SK-N-MC (cell line): Measurements from ENCODE around the gene ALX4.
A peak's percentile ranks its signal among the peaks of the same experiment; 100 is the strongest.

Source experiments
- DNase-seq: peaks from one replicate; pipeline ENCODE4 v3.0.0-alpha.2; 2011; ENCODE audit warnings: low read depth, low spot score
- H3K27ac ChIP-seq: fragments of 200-600 bp; sonication (generic); 2 replicates; pipeline ENCODE4 v1.5.1; 2016; ENCODE audit warnings: mixed run types
- H3K36me3 ChIP-seq: fragments of 200-600 bp; sonication (generic); 2 replicates; pipeline ENCODE4 v1.6.1; 2017; ENCODE audit warnings: antibody characterized with exemption, low read length, mixed read lengths; ENCODE audit not compliant: insufficient read depth
- H3K4me3 ChIP-seq: fragments of 200-600 bp; sonication (generic); 2 replicates; pipeline ENCODE4 v1.5.1; 2016
- H3K9ac ChIP-seq: fragments of 200-600 bp; sonication (generic); 2 replicates; pipeline ENCODE4 v1.8.0; 2017; ENCODE audit warnings: mixed run types, mixed read lengths; ENCODE audit not compliant: insufficient read length
- H3K9me3 ChIP-seq: fragments of 200-600 bp; sonication (generic); 2 replicates; pipeline ENCODE4 v1.6.1; 2017; ENCODE audit warnings: low read depth, mild to moderate bottlenecking, antibody characterized with exemption, low read length, moderate library complexity, mixed read lengths
- EZH2 ChIP-seq: fragments of 200-600 bp; sonication (generic); IDR thresholded peaks from one replicate; pipeline ENCODE4 v1.6.1; 2017; ENCODE audit warnings: antibody characterized with exemption
- FOXP2 ChIP-seq: optimal IDR thresholded peaks from 2 replicates; pipeline ENCODE3; 2011; ENCODE audit warnings: mild to moderate bottlenecking, moderate library complexity; ENCODE audit not compliant: insufficient read depth; ENCODE audit errors: extremely low read length, control extremely low read depth
- POLR2AphosphoS5 ChIP-seq: IDR thresholded peaks from 2 replicates; pipeline ENCODE4 v1.6.1; 2012; ENCODE audit warnings: mild to moderate bottlenecking, low read depth, low read length, borderline replicate concordance

Gene ALX4

DNA sequence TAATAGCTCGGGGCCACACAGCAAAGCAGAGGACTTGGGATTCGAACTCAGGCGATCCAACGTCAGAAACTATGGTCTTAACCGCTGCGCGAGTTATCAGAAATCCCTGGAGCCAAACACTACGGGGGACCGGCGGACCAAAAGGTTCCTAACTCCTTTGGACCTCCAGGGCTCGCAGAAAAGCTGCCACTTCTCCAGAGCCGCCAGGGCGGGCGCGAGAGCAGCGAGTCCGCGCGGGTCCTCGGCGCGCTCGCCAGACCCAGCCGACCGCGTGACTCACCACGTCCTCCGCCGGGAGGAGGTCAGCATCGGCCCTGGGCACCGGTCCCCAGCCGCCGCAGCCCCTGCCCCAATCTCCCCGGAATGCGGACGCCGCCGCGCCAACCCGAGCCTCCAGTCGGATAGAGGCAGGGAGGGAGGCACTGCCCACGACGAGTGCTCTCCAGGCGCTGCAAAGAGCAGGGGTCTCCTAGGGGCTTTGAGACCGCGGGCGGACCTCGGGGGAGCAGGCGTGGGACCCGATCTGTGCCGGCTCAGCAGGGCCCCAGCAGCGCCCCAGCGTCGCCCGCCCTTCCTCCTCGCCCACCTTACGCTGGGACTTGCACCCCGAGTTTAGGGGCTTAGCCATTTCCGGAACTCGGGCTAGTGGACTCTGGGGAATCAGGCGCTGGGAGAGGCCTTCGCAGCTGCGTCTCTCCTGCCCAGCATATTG is 6.2 kb upstream of the ALX4 start:
- Histone ChIP-seq H3K9ac (no peak overlapping the region), H3K4me3 (no peak overlapping the region), H3K9me3 (no peaks in the 10 kb centered on the region), H3K36me3 (no peaks in the 10 kb centered on the region), H3K27ac (no peak overlapping the region)
- TF ChIP-seq FOXP2 (no peak), POLR2AphosphoS5 (no peak), EZH2 (no peak)
- no peak for DNase-seq

DNA sequence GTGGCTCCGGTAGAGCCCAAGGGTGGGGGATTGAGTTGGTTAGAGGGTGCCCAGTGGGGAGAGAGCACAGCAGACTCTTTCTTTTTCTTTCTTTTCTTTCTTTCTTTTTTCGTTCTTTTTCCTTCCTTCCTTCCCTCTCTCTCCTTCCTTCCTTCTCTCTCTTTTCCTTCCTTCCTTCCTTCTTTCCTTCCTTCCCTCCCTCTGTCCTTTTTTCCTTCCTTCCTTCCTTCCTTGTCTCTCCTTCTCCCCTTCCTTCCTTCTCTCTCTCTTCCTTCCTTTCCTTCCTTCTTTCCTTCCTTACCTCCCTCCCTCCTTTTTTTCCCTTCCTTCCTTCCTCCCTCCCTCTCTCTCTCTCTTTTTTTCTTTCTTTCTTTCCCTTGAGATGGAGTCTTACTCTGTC is 4.8 kb upstream of the ALX4 start:
- Histone ChIP-seq H3K27ac (no peak overlapping the region), H3K4me3 (no peak overlapping the region), H3K9ac (no peak overlapping the region), H3K9me3 (no peaks in the 10 kb centered on the region), H3K36me3 (no peaks in the 10 kb centered on the region)
- DNase-seq, result no peak
- TF ChIP-seq POLR2AphosphoS5, result no peak
- TF ChIP-seq FOXP2, result no peak
- TF ChIP-seq EZH2, result no peak

DNA sequence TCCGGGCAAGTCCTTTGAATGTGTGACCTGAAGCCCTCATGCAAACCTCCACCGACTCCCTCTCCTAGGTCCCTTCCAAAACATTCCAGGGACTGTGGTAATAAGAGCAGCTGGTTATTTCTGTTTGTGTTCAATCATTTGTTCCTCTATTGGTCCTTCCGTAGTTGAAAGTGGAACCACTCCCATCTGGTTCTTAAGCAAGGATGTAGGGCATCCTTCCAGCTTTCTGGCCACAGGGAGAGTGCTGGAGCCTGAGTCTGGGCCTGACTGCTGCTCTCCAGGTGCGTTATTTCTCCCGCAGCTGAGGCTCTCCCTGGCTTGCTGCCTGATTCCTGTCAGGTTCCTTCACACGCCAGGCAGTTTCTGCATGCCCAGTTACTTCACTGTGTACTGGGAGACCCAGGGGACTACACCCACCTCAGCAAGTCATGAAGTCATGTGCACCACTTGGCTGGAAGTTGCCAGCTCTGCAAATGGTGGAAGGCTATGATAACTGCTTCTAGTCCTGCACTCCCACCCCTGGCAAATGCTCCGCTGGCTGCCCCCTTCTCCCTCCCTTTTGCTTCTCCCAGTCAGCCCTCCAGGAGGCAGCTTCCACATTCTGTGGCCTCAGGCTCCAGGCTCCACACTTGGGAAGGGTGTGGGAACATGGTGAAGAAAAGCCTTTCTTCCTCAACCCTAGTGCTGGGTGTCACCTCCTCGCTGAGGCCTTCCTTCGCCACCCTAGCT is 4.0 kb upstream of the ALX4 start:
- Histone ChIP-seq H3K27ac (no peak overlapping the region), H3K9me3 (no peaks in the 10 kb centered on the region), H3K9ac (no peak overlapping the region), H3K4me3 (no peak overlapping the region), H3K36me3 (no peaks in the 10 kb centered on the region)
- DNase-seq, result no peak
- no peak for TF ChIP-seq POLR2AphosphoS5
- no peak for TF ChIP-seq EZH2
- TF ChIP-seq FOXP2, result no peak

DNA sequence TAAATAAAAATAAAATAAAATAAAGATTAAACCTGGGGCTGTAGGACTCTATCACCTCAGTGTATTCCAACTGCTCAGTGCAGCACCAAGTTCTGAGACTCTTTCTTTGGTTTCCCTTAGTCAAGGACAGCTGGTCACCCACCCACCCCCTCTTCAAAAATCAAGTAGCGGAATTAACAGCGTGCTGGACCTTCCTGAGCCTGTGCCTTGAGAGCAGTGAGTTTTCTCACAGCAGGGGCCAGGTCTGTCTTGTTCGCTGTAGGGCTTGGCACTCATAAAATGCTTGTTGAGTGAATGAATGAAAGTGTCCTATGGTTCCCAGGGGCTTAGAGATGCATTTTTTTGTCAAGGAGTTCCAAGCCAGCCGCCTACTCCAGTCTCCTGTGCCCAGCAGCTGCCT is 2.9 kb upstream of the ALX4 start:
- DNase-seq, result no peak
- TF ChIP-seq EZH2 (no peak), POLR2AphosphoS5 (no peak)
- no peaks in the 10 kb centered on the region for H3K9me3 ChIP-seq
- H3K9ac ChIP-seq, result no peak overlapping the region
- H3K36me3 ChIP-seq, result no peaks in the 10 kb centered on the region
- no peak overlapping the region for H3K27ac ChIP-seq
- H3K4me3 ChIP-seq, result no peak overlapping the region

DNA sequence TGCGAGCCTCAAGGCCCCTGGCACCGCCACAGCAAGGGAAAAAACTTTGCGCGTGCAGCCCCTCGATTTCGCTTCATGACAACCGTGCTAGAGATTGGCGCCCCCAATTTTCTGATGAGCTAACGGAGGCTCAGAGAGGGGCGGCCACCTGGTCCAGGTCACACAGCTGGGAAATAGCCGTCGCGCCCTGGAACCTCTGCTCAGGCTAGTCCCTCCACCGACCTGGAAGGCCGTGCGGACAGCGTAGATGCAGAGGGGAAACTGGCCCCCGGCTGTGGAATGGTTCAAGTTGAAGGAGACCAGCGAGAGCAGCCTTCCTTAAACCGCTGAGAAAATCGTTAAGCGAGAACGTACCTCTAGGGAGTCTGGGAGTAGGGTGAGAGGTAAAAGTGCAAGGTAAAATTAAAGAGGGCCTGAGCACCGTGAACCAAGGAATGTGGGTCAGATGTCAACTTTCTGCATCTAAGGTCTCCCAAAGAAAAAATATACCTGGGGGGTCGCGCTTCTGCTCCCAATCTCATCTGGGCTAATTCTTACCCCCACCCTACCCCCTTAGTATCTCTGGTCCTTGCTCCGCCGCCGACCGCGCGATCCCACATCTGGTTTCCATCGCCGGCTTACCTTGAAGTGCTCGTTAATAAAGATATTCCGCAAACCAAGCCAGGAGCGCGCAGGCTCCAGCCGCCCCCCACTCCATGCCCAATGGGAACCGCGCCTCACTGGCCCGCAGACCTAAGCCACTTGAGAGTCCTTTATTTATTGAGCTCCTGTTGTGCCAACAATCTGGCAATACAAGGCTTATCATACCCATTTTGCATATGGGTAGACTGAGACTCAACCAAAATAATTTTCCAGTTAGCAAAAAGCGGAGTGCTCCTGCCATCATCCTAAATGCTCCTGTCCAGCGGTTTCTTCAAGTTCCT is 1.7 kb upstream of the ALX4 start:
- no peaks in the 10 kb centered on the region for H3K9me3 ChIP-seq
- no peak for DNase-seq
- H3K36me3 ChIP-seq, result no peaks in the 10 kb centered on the region

DNA sequence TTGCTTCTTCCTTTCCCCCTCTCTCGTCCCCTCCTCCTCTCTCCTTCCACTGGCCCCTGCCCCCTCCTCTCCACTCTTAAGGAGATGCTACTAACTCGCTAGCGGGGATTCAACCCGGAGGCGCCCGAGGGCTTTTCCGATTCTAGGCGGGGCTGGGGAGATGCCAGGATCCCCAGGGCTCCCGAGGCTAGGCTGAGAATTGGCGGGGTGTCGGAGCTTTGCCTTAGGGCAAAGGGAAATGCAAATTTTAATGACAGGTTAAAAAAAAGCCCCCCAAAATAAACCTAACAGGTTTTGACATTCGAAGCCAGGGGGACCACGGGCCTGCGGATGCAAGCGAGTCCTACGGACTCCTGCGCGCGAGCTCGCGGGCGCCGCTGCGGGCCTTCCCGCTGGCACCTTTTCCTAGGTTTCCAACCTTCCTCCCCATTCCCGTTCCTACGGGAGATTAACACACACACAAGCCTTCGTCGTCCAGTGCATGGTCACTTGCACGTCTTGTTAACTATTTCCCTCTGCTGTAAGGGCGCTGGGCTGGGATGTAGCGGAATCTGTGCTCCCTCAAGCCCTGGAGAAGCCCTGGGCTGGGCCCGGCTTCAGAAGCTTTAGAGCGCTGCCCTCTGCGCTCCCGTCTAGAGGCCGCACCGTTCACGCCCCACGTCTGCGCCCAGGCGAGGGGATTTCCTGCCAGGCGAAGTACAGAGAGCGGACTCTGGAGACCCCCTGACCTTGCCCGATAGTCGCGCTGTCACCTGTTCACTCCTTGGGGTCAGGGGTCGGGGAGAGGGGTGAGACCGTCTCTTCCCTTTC is 729 bp upstream of the ALX4 start:
- Histone ChIP-seq H3K9ac (peak overlapping the region; percentile 93), H3K36me3 (no peaks in the 10 kb centered on the region; the same call in 1 of the 2 replicates), H3K27ac (peak overlapping the region; percentile 92), H3K9me3 (no peaks in the 10 kb centered on the region), H3K4me3 (peak overlapping the region; percentile 99)
- DNase-seq, result peak; percentile 61
- TF ChIP-seq FOXP2, result no peak
- no peak for TF ChIP-seq EZH2
- TF ChIP-seq POLR2AphosphoS5, result peak; percentile 32; the same call in 1 of the 2 replicates

More for the DNA sequence above, 1.7 kb upstream of the ALX4 start:
- TF ChIP-seq FOXP2, result no peak
- no peak for TF ChIP-seq POLR2AphosphoS5
- no peak for TF ChIP-seq EZH2
- no peak overlapping the region for H3K9ac ChIP-seq
- no peak overlapping the region for H3K4me3 ChIP-seq
- no peak overlapping the region for H3K27ac ChIP-seq

DNA sequence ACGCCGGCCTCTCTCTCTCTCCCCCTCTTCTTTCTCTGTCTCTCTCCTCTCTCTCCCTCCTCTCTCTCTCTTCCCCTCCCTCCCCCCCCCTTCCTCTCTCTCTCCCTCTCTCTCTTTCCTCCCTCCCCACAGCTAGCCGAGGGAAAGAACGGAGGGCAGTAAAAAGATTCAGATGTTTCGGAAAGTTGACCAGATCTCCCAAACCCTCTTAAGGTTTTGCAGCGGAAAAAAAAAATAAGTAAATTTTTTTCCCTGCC is 195 bp upstream of the ALX4 start:
- Histone ChIP-seq H3K4me3 (peak overlapping the region; percentile 99), H3K27ac (peak overlapping the region; percentile 92), H3K9me3 (no peaks in the 10 kb centered on the region), H3K36me3 (no peaks in the 10 kb centered on the region; the same call in 1 of the 2 replicates), H3K9ac (peak overlapping the region; percentile 93)
- no peak for DNase-seq
- TF ChIP-seq EZH2 (no peak), POLR2AphosphoS5 (peak; percentile 35; the same call in 1 of the 2 replicates)
